Spinal cord (tissue), 10 donors: ENCODE data around the gene PSMD9. TPM values are rescaled to one million over a fixed set of nuclear protein-coding genes. Genes with fewer than 3 reads are reported as not detected.
"Not testable (repeated sequence)": the region's sequence is repeated elsewhere in the genome, so short reads cannot be mapped to it uniquely, and the experiment has no call there.

Experiments
- DNase-seq, 6 donors: peaks; one replicate each; pipeline versions ENCODE4 v3.0.0 to v3.0.0-alpha.2; 2013 to 2015; ENCODE audit warnings: low spot score in 6 of 6, low read depth in 4 of 6
- H3K27ac ChIP-seq: one replicate; pipeline ENCODE4 v1.5.1; 2013; ENCODE audit warnings: low read depth, low read length, control low read depth
- H3K27me3 ChIP-seq: one replicate; pipeline ENCODE4 v1.6.1; 2013; ENCODE audit warnings: low read length; ENCODE audit not compliant: control insufficient read depth, insufficient read depth
- H3K36me3 ChIP-seq: one replicate; pipeline ENCODE4 v1.6.1; 2013; ENCODE audit warnings: low read length; ENCODE audit not compliant: control insufficient read depth, insufficient read depth
- H3K4me1 ChIP-seq: one replicate; pipeline ENCODE4 v1.6.1; 2013; ENCODE audit warnings: low read length; ENCODE audit not compliant: control insufficient read depth, insufficient read depth
- H3K4me3 ChIP-seq: one replicate; pipeline ENCODE4 v1.5.1; 2013; ENCODE audit warnings: low read depth, low read length, control low read depth
- H3K9me3 ChIP-seq: one replicate; pipeline ENCODE4 v1.6.1; 2013; ENCODE audit warnings: low read length; ENCODE audit not compliant: control insufficient read depth, insufficient read depth
- WGBS: methylation state at CpG from one replicate; pipeline ENCODE4 v1.1.5; 2013; ENCODE audit warnings: missing lambda C conversion rate; ENCODE audit not compliant: insufficient coverage; 5-methylcytosine and 5-hydroxymethylcytosine counted together
- long read RNA-seq, 4 donors: transcript quantifications; one replicate each; lab custom pipeline, GENCODE V29; 2026
- polyA plus RNA-seq, 2 donors: library from polyadenylated mRNA; unstranded; fragments of 120-200 nt; gene quantifications; one replicate each; pipeline ENCODE4 v1.2.1, GENCODE V29; 2013; ENCODE audit not compliant: insufficient read length in 2 of 2
- total RNA-seq, 2 donors: library from RNA; depleted of rRNA in 1 of 2; stranded (reverse); fragments of 120-200 nt in 1 of 2; fragments of >200 nt in 1 of 2; gene quantifications; one replicate each; pipeline versions ENCODE4 v1.2.3 to v1.2.4, GENCODE V29; 2013 to 2014
- donor health status: healthy.

Gene PSMD9, protein sequence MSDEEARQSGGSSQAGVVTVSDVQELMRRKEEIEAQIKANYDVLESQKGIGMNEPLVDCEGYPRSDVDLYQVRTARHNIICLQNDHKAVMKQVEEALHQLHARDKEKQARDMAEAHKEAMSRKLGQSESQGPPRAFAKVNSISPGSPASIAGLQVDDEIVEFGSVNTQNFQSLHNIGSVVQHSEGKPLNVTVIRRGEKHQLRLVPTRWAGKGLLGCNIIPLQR
- total RNA-seq (10 to 100 TPM; 32.7 to 63.4 TPM), polyA plus RNA-seq (10 to 100 TPM; 48.0 to 58.8 TPM)
- long read RNA-seq, donor 1, transcript PSMD9-210 (3 exons, 1,481 nt): minor isoform, 5 of 57 reads
- long read RNA-seq, donor 1, transcript PSMD9-207 (6 exons, 2,784 nt): major isoform, 26 of 57 reads
- long read RNA-seq, donor 1, partial matches to known transcripts: 17 of 57 reads
- long read RNA-seq, donor 1, other reads (novel, unspliced or antisense): 0 of 57 reads
- long read RNA-seq, donor 2, transcript PSMD9-207 (6 exons, 2,784 nt): major isoform, 14 of 20 reads
- long read RNA-seq, donor 2, partial matches to known transcripts: 0 of 20 reads
- long read RNA-seq, donor 2, other reads (novel, unspliced or antisense): 0 of 20 reads
- long read RNA-seq, donor 3, transcript PSMD9-207 (6 exons, 2,784 nt): major isoform, 21 of 25 reads
- long read RNA-seq, donor 3, partial matches to known transcripts: 0 of 25 reads
- long read RNA-seq, donor 3, other reads (novel, unspliced or antisense): 0 of 25 reads
- long read RNA-seq, donor 4, transcript PSMD9-202 (2 exons, 2,087 nt): minor isoform, 6 of 94 reads
- long read RNA-seq, donor 4, transcript PSMD9-207 (6 exons, 2,784 nt): major isoform, 51 of 94 reads
- long read RNA-seq, donor 4, partial matches to known transcripts: 27 of 94 reads
- long read RNA-seq, donor 4, other reads (novel, unspliced or antisense): 0 of 94 reads

DNA sequence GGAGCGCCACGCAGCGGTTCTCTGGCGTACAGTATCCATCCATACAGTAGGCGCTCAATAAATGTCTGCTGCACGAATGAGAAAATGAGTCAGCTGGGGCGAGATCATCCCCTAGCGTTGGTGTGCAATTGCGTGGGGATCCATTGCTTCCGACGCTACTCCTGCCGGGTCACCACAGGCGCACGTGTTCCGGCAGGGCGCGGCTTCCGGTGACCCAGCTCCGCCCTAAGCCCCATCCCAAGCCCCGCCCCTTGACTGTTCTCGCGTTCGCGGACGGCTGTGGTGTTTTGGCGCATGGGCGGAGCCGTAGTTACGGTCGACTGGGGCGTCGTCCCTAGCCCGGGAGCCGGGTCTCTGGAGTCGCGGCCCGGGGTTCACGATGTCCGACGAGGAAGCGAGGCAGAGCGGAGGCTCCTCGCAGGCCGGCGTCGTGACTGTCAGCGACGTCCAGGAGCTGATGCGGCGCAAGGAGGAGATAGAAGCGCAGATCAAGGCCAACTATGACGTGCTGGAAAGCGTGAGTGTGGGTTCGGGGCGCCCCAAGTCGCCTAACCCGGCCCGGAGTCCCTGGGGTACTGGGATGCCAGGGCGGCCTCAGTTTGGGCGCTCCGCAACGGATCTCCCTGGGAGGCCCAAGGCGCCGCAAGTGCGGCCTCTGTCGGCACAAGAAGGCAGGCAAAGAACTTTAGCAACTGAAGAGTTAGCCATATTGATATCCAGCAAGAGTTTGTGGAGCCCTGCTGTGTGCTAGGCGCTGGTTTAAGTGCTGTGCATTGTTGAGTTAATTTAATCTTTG is at the start of gene PSMD9:
TSS of gene PSMD9 (plus strand) at position 313 of the 796 bp plus-strand sequence. CDS start at position 380, 67 bp downstream.
- Histone ChIP-seq H3K9me3 (no peaks in the 10 kb centered on the region), H3K36me3 (peaks cover 6% of the 10 kb centered on the region), H3K4me1 (peaks cover 15% of the 10 kb centered on the region), H3K27ac (peak within 1 kb of the TSS; percentile 99), H3K27me3 (peaks cover 4% of the 10 kb centered on the region), H3K4me3 (peak within 1 kb of the TSS; percentile 99)
- DNase-seq: peak; percentile 88 to 99 (median 94)
- WGBS: under 1% methylated on average over 67 of the region's 67 CpGs

DNA sequence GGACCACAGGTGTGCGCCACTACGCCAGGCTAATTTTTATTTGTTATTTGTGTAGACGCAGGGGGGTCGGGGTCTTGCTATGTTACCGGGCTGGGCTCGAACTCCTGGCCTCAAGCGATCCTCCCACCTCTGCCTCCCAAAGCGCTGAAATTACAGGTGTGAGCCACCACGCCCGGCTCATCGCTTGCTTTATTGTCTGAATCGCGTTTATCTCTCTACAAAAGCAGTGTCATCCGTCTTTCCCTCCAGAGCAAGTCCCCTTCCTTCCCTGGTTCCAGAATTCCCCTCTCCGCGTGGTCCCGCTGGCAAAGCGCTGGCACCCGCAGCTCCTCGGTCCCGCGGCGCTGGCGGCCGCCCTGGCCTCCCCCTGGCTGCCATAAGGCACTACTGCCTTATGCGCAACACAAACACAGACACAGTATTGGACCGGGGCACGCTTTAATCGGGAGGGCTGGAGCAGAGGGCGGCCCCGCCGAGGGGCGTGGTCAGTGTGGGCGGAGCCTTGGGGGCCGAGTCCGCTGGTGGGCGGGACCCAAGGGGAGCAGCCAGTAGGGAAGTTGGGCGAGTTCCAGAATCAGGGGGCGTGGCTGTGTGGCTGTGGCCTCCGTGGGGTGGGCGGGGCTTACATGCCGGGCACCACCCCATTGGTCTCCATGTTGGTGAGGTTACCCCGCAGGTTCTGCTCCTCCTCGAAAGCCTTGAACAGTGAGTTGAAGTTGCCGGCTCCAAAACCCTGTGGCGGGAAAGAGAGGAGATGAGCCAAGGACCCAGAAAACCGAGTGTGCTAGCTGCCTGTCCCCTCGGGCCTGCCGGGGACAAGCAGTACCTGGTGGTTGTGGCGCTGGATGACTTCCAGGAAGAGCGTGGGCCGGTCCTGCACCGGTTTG is 49.2 kb upstream of the PSMD9 start:
- Histone ChIP-seq H3K4me3 (peak overlapping the region; percentile 56), H3K27me3 (no peaks in the 10 kb centered on the region), H3K9me3 (no peaks in the 10 kb centered on the region), H3K36me3 (no peaks in the 10 kb centered on the region), H3K27ac (no peak overlapping the region), H3K4me1 (peaks cover 18% of the 10 kb centered on the region)
- 8% methylated on average over 47 of the region's 53 CpGs for WGBS
- peak; percentile 77 to 99 (median 91) for DNase-seq

DNA sequence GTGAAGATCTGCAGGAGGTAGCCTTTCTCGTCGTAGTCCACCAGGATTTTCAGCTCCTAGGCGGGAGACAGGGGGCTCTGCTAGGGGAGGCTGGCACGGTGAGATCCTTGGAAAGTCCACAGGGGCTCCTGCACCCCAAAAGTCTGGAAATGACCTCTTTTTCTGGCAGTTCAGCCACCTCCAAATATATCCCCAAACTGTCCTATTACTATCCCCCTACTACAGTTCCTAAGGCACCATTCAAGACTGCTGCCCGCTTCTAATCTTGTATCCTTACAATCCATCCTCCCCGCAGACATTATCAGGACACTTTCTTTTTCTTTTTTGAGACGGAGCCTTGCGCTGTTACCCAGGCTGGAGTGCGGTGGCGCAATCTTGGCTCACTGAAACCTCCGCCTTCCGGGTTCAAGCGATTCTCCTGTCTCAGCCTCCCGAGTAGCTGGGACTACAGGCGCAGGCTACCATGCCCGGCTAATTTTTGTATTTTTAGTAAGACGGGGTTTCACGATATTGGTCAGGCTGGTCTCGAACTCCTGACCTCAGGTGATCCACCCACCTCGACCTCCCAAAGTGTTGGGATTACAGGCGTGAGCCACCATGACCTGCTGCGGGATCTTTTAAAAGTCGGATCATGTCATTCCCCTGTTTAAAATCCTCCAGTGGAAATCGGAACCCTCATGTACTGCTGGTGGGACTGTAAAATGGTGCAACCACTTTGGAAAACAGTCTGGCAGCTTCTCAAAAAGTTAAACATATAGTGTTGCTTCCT is 48.4 kb upstream of the PSMD9 start:
- DNase-seq: no peak
- Histone ChIP-seq H3K4me1 (peaks cover 18% of the 10 kb centered on the region), H3K4me3 (peak overlapping the region; percentile 56), H3K27me3 (no peaks in the 10 kb centered on the region), H3K9me3 (no peaks in the 10 kb centered on the region), H3K27ac (no peak overlapping the region), H3K36me3 (no peaks in the 10 kb centered on the region)
- 74% methylated on average over 20 of the region's 24 CpGs for WGBS

DNA sequence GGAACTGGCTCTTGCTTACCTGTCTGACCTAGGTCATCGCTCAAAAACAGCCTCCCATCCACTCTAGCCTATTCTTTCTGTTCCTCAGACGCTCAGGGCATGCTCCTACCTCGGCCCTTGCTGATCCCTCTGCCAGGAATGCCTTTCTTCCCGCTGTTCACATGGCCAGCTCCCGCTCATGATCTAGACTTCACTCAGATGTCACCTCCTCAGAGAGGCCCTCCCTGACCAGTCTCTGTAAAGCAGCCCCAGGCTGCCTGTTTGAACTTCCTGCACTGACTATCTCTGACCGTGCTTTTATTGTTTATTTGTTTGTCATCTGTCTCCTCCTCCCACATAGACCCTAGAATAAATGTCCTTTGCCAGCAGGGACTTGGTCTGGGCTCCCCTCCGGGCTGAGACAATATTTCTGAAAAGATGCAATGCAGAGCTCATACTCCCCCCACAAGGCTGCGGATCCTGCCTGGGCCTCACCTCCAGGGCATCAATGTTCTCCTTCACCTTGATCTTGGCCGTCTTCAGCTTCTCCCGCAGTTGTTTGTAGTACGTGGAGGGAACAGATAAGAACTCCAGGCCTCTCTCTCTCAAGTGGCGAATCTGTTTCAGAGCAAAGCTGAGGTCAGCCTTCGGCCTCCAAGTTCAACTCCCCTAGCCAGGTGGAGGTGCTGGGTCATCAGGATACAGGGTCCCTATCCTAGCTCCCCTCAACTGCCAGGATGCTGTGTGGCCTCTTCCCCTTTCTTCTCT is 45.2 kb upstream of the PSMD9 start:
- 77% methylated on average over 11 of the region's 13 CpGs for WGBS
- no peak for DNase-seq
- no peak overlapping the region for H3K4me3 ChIP-seq
- no peak overlapping the region for H3K27ac ChIP-seq
- H3K4me1 ChIP-seq: peaks cover 18% of the 10 kb centered on the region
- H3K9me3 ChIP-seq: no peaks in the 10 kb centered on the region
- no peaks in the 10 kb centered on the region for H3K27me3 ChIP-seq
- no peaks in the 10 kb centered on the region for H3K36me3 ChIP-seq

DNA sequence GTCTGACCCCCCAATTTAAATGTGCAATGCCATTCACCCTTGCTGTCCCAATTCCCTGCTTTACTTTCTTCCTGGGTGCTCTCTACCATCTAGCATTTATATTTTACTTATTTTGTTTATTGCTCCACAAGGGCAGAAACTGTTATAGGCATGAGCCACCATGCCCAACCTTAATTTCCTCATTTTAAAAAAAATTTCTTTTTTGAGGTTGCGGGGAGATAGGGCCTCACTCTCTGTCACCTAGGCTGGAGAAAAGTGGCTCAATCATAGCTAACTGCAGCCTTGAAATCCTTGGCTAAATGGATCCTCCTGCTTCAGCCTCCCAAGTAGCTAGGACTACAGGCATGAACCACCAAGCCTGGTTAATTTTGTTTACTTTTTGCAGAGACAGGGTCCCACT is 42.9 kb upstream of the PSMD9 start:
- Histone ChIP-seq H3K27ac (no peak overlapping the region), H3K36me3 (no peaks in the 10 kb centered on the region), H3K27me3 (no peaks in the 10 kb centered on the region), H3K4me1 (no peaks in the 10 kb centered on the region), H3K9me3 (no peaks in the 10 kb centered on the region), H3K4me3 (no peak overlapping the region)
- no peak for DNase-seq
- 100% methylated on average over 1 of the region's 1 CpG for WGBS

DNA sequence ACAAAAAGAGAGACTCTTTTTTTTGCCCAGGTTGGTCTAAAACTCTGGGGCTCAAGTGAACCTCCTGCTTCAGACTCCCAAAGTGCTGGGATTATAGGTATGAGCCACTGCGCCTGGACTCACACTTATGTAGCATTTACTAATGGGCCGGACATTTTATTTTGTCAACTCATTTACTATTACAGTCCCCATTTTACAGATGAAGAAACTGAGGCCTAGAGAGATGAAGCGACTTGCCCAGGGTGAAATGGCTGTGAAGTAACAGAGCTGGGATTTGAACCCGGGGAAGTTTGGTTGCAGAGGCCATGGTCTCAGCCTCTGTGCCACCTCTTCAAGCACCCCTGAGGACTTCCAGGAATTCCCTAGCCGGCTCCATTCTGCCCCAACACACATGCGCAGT is 39.4 kb upstream of the PSMD9 start:
- no peak overlapping the region for H3K4me3 ChIP-seq
- no peaks in the 10 kb centered on the region for H3K36me3 ChIP-seq
- H3K4me1 ChIP-seq: no peaks in the 10 kb centered on the region
- 94% methylated on average over 3 of the region's 6 CpGs for WGBS
- no peak overlapping the region for H3K27ac ChIP-seq
- no peaks in the 10 kb centered on the region for H3K9me3 ChIP-seq
- no peak for DNase-seq
- no peaks in the 10 kb centered on the region for H3K27me3 ChIP-seq

DNA sequence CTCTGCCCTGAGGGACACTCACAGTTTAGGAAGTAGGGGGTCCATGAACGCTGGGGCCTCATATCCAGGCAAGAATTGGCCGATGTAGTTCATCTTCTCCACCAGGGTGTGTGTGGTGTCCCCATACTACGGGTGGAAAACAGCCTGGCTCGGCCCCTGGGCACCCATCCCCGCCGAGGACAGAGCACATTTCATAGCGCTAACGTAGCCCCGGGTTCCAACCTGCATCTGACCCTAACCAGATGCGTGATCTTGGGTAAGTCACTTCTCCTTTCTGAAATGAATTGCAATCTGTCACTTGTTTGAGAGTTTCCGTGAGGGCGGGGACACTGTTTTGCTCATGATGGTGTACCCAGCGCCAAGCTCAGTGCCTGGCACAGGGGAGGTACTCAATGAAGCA is 38.9 kb upstream of the PSMD9 start:
- Histone ChIP-seq H3K4me1 (no peaks in the 10 kb centered on the region), H3K9me3 (no peaks in the 10 kb centered on the region), H3K27ac (no peak overlapping the region), H3K27me3 (no peaks in the 10 kb centered on the region), H3K4me3 (no peak overlapping the region), H3K36me3 (no peaks in the 10 kb centered on the region)
- WGBS: 87% methylated on average over 12 of the region's 13 CpGs
- DNase-seq: no peak

DNA sequence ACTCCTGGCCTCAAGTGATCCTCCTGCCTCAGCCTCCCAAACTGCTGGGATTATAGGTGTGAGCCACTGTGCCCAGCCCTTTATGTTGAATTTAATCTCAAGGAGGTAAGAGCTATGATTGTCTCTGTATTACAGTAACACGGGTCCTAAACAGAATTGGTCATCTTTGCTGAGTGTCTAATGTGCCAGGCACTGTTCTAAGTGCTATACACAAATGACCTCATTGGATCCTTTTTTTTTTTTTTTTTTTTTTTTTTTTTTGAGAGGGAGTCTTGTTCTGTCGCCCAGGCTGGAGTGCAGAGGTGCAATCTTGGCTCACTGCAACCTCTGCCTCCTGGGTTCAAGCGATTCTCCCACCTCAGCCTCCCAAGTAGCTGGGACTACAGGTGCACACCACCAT is 36.2 kb upstream of the PSMD9 start:
- not testable (repeated sequence) for H3K4me3 ChIP-seq, H3K36me3 ChIP-seq, DNase-seq, H3K4me1 ChIP-seq, H3K9me3 ChIP-seq, H3K27ac ChIP-seq, H3K27me3 ChIP-seq
- no CpG with 5 or more reads among the region's 3 CpGs for WGBS
